Measurements from ENCODE around the gene TIMP3. TPM values are rescaled to one million over a fixed set of nuclear protein-coding genes. Genes with fewer than 3 reads are reported as not detected.

Gene TIMP3
- polyA plus RNA-seq, 1 of the 3 experiments (the other 2 are of a cell fraction): 26.1 TPM

- POLR2A ChIA-PET: no interaction called here
- H3K4me2 ChIP-seq: no peak overlapping the region
- no peaks in the 10 kb centered on the region for H3K36me3 ChIP-seq (replicated peaks in 1 of 2; ENCODE audit: control insufficient read depth in 1 of 2, insufficient read depth in 2 of 2, low read length in 1 of 2)
- H3K4me1 ChIP-seq (ENCODE audit: control insufficient read depth in 1 of 2, insufficient read depth in 2 of 2, low read depth in 1 of 2, low read length in 1 of 2): no peaks in the 10 kb centered on the region; a peak in 1 of 4 replicates
- H3F3A ChIP-seq (replicated peaks; ENCODE audit: insufficient read depth): no peaks in the 10 kb centered on the region
- no peak overlapping the region for H3K9ac ChIP-seq
- H3K4me3 ChIP-seq (ENCODE audit: low read depth in 2 of 2, low read length in 1 of 2): no peak overlapping the region
- no peak overlapping the region for H3K27ac ChIP-seq (ENCODE audit: low read depth in 2 of 2, low read length in 1 of 2)
- no peaks in the 10 kb centered on the region for H4K20me1 ChIP-seq (ENCODE audit: insufficient read depth)
- no peak overlapping the region for H2AFZ ChIP-seq (ENCODE audit: low read depth)
- no peaks in the 10 kb centered on the region for H3K27me3 ChIP-seq (ENCODE audit: insufficient read depth)
- DNase-seq: peak; percentile 43
- no peaks in the 10 kb centered on the region for H3K9me3 ChIP-seq
- CTCF ChIA-PET: interaction anchor here (0.6 to 4.2 kb wide), 7 partner anchors 14 to 247 kb away, joined by 3 to 22 read pairs (median 8); no protein-coding TSS in a partner anchor
- H3K9me2 ChIP-seq: no peaks in the 10 kb centered on the region
- TF ChIP-seq MXI1 (IDR thresholded peaks at IDR 0.05; ENCODE audit: low read depth, low read length) (no peak), REST (IDR thresholded peaks at IDR 0.05; ENCODE audit: low read depth, low read length) (no peak), SMC3 (IDR thresholded peaks at IDR 0.05; ENCODE audit: low read depth, low read length) (peak; percentile 16; the same call in 1 of the 2 replicates), NRF1 (IDR thresholded peaks at IDR 0.05; ENCODE audit: low read depth, low read length) (no peak), CTCF (IDR thresholded peaks at IDR 0.05) (peak; percentile 32; the same call in 1 of the 2 replicates), MAX (IDR thresholded peaks at IDR 0.05; ENCODE audit: low read depth) (no peak), POLR2AphosphoS5 (IDR thresholded peaks at IDR 0.05; ENCODE audit: low read depth, low read length) (no peak), RAD21 (IDR thresholded peaks at IDR 0.05; ENCODE audit: low read length) (peak; percentile 56)
- no peaks in the 10 kb centered on the region for H3K79me2 ChIP-seq (ENCODE audit: insufficient read depth)
- 48% methylated on average over 6 of the region's 6 CpGs for WGBS (ENCODE audit: low lambda C conversion rate)
These were observed 25.5 kb upstream of the TIMP3 start for GRCh38 chr22:32775957-32776356.

GRCh38 chr22:32776397-32776796 lies 25.1 kb upstream of the TIMP3 start:
- Histone ChIP-seq H4K20me1 (ENCODE audit: insufficient read depth) (no peaks in the 10 kb centered on the region), H3K27ac (ENCODE audit: low read depth in 2 of 2, low read length in 1 of 2) (no peak overlapping the region), H3K36me3 (replicated peaks in 1 of 2; ENCODE audit: control insufficient read depth in 1 of 2, insufficient read depth in 2 of 2, low read length in 1 of 2) (no peaks in the 10 kb centered on the region), H3F3A (replicated peaks; ENCODE audit: insufficient read depth) (no peaks in the 10 kb centered on the region), H3K79me2 (ENCODE audit: insufficient read depth) (no peaks in the 10 kb centered on the region), H3K4me2 (no peak overlapping the region), H3K27me3 (ENCODE audit: insufficient read depth) (no peaks in the 10 kb centered on the region), H3K9ac (no peak overlapping the region), H3K4me3 (ENCODE audit: low read depth in 2 of 2, low read length in 1 of 2) (no peak overlapping the region), H3K9me2 (no peaks in the 10 kb centered on the region), H2AFZ (ENCODE audit: low read depth) (no peak overlapping the region), H3K9me3 (no peaks in the 10 kb centered on the region), H3K4me1 (ENCODE audit: control insufficient read depth in 1 of 2, insufficient read depth in 2 of 2, low read depth in 1 of 2, low read length in 1 of 2) (no peaks in the 10 kb centered on the region; a peak in 1 of 4 replicates)
- DNase-seq: no peak
- POLR2A ChIA-PET: no interaction called here
- CTCF ChIA-PET: interaction anchor here (0.6 to 4.2 kb wide), 6 partner anchors 14 to 247 kb away, joined by 3 to 22 read pairs (median 12); no protein-coding TSS in a partner anchor
- WGBS (ENCODE audit: low lambda C conversion rate): 68% methylated on average over 3 of the region's 4 CpGs
- TF ChIP-seq TAF1 (IDR thresholded peaks at IDR 0.05; ENCODE audit: borderline replicate concordance, low read depth, low read length) (no peak), MEF2A (IDR thresholded peaks at IDR 0.05; ENCODE audit: borderline replicate concordance, low read depth) (no peak), MXI1 (IDR thresholded peaks at IDR 0.05; ENCODE audit: low read depth, low read length) (no peak), TCF12 (IDR thresholded peaks at IDR 0.05) (no peak)

Data from SK-N-SH (cell line).